ENCODE measurements around the gene INPP5A.

DNA sequence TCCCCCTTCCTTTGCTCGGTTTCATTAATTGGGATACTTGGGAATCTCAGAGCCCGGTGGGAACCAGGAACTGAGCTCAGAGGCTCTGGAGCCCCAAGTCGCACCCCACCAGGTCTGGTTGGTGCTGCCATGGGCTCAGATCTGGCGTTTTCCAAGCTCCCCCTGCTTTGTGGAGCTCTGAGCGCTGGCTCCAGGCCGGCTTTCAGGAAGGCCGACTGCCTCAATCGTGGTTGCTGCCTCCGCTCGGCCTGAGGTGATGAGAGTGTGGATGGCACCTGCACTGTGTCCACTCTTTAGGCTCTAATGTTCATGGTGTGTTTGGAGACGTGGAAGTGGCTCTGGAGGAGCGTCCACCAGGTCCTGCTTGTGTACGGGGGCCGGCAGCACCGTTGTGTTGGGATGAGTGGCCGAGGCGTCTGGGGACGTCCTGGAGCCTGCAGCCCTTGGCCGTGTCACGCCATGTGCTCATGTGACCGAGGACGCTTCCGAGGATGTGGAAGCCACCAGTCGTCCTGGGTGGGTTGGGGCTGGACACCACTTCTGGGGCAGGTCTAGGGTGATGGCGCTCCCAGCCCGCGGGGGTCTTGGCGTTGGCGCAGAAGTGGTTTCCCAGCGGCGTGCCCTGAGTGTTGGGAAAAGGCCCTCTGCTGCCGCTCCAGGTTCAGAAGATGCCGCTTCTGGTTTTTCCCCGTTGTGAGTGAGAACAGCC lies 8.2 kb downstream of the INPP5A start:
- TF ChIP-seq, protein P1, sequence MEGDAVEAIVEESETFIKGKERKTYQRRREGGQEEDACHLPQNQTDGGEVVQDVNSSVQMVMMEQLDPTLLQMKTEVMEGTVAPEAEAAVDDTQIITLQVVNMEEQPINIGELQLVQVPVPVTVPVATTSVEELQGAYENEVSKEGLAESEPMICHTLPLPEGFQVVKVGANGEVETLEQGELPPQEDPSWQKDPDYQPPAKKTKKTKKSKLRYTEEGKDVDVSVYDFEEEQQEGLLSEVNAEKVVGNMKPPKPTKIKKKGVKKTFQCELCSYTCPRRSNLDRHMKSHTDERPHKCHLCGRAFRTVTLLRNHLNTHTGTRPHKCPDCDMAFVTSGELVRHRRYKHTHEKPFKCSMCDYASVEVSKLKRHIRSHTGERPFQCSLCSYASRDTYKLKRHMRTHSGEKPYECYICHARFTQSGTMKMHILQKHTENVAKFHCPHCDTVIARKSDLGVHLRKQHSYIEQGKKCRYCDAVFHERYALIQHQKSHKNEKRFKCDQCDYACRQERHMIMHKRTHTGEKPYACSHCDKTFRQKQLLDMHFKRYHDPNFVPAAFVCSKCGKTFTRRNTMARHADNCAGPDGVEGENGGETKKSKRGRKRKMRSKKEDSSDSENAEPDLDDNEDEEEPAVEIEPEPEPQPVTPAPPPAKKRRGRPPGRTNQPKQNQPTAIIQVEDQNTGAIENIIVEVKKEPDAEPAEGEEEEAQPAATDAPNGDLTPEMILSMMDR (IDR thresholded peaks at IDR 0.05 in 8 of 11, conservative IDR thresholded peaks at IDR 0.05 in 3 of 11): no peak
- TF ChIP-seq POLR2A (IDR thresholded peaks at IDR 0.05): no peak
